Measurements from ENCODE around the gene TEK. TPM values are rescaled to one million over a fixed set of nuclear protein-coding genes. Genes with fewer than 3 reads are reported as not detected.

TEK gene
- total RNA-seq, 1 donor from 2014 or later: not detected

DNA sequence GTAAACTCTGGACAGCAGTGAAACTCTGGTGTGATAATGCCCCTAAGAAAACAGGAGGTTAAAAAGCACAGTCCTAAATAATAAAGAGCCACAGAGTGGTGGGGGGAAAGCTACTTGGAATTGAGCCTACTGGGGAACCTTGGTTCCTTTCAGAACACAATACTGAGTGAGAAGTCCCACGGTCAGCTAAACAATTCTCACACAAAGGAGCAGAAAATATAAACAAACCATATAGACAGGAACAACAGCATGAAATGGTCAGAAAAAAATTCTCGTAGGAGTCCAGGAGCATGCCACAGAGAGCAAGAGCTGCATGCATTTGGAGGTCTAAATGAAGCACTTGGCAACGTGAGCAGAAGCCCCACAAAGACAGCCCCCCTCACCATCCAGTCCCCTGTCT lies 56.0 kb downstream of the TEK start:
- intact Hi-C loops (cut with micrococcal nuclease): no loop called here
- H3K4me3 Mint-ChIP-seq: no peak overlapping the region
- H3K4me1 Mint-ChIP-seq (ENCODE audit: low read depth): no peaks in the 10 kb centered on the region
- H3K9me3 Mint-ChIP-seq: peaks cover 6% of the 10 kb centered on the region
- no peak for DNase-seq (ENCODE audit: low spot score)
- no peaks in the 10 kb centered on the region for H3K36me3 Mint-ChIP-seq (ENCODE audit: low read depth)
- H3K27ac Mint-ChIP-seq: no peak overlapping the region
- H3K27me3 Mint-ChIP-seq (ENCODE audit: insufficient read depth): peaks cover 2% of the 10 kb centered on the region

DNA sequence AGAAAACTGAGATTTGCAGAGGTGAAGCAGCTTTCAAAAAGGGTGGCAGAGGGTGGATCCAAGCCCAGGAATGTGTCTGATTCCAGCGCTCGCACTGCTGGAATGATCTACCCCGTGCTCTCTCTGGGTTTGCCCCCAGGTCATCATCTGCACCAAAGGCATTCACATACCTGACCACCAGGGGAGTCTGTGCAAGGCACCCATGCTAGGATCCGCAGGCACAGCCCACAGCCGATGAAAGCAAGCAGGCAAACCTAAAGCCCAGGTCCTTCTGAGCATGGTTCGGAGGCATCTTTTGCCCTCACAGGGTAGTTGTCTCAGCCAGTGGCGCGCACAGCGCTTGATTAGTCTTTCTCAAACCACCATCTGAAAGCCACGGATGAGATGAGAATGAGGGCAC lies 56.6 kb downstream of the TEK start:
- H3K4me1 Mint-ChIP-seq (ENCODE audit: low read depth): no peaks in the 10 kb centered on the region
- peaks cover 4% of the 10 kb centered on the region for H3K27me3 Mint-ChIP-seq (ENCODE audit: insufficient read depth)
- intact Hi-C loops (cut with micrococcal nuclease): no loop called here
- H3K4me3 Mint-ChIP-seq: no peak overlapping the region
- H3K9me3 Mint-ChIP-seq: peaks cover 6% of the 10 kb centered on the region
- DNase-seq (ENCODE audit: low spot score): no peak
- H3K27ac Mint-ChIP-seq: no peak overlapping the region
- no peaks in the 10 kb centered on the region for H3K36me3 Mint-ChIP-seq (ENCODE audit: low read depth)

DNA sequence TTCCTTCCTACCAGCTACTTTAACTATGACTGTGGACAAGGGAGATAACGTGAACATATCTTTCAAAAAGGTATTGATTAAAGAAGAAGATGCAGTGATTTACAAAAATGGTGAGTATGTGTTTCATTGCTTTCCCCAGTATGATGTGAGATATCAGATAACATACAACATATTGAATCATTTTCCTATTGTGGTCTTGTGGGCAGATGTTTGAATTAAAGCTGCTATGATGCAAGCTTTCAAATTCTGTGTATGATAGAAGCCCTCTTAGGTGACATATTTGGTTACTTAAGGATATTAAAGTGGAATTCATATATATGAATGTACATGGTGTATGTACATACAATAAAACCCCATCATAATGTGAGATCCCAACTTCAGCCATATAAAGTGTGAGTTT lies 59.5 kb downstream of the TEK start:
- H3K4me1 Mint-ChIP-seq (ENCODE audit: low read depth): no peaks in the 10 kb centered on the region
- H3K27me3 Mint-ChIP-seq (ENCODE audit: insufficient read depth): peaks cover 2% of the 10 kb centered on the region
- no peak for DNase-seq (ENCODE audit: low spot score)
- intact Hi-C loops (cut with micrococcal nuclease): no loop called here
- no peak overlapping the region for H3K4me3 Mint-ChIP-seq
- H3K27ac Mint-ChIP-seq: no peak overlapping the region
- no peaks in the 10 kb centered on the region for H3K36me3 Mint-ChIP-seq (ENCODE audit: low read depth)
- peaks cover 6% of the 10 kb centered on the region for H3K9me3 Mint-ChIP-seq

DNA sequence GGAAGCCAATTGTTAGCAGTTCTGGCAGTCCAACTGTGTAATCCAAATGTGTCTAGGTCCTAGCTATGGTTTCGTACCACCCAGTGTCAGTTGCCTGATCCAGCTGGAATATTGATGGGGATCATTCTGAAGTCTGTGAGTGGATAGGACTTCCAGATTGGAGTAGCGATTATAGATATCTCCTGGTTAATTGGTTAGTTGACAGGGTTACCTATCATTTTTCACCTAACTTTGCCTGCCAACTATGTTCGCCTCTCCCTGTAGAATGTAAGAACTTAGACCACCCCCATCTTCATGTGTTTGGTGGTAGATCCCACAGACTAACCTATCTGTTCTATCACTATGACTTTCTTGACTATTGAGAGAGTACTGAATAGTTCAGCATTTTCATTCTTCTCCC lies 59.9 kb downstream of the TEK start:
- Mint-ChIP-seq H3K9me3 (peaks cover 6% of the 10 kb centered on the region), H3K27ac (no peak overlapping the region), H3K4me3 (no peak overlapping the region), H3K4me1 (ENCODE audit: low read depth) (no peaks in the 10 kb centered on the region), H3K27me3 (ENCODE audit: insufficient read depth) (peaks cover 2% of the 10 kb centered on the region), H3K36me3 (ENCODE audit: low read depth) (no peaks in the 10 kb centered on the region)
- intact Hi-C loops (cut with micrococcal nuclease): no loop called here
- DNase-seq (ENCODE audit: low spot score): no peak

DNA sequence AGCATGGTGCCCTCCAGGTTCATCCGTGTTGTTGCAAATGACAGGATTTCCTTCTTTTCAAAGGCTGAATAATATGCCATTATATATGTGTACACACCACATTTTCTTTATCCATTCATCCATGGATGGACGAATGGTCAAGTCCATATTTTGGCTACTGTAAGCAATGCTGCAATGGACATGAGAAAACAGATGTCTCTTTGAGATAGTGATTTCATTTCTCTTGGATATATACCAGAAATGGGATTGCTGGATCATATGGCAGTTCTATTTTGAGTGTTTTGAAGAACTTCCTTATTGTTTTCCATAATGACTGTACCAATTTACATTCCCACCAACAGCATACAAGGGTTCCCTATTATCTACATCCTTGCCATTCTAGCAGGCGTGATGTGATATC lies 67.9 kb downstream of the TEK start:
- Mint-ChIP-seq H3K4me3 (no peak overlapping the region), H3K9me3 (no peaks in the 10 kb centered on the region), H3K4me1 (ENCODE audit: low read depth) (no peaks in the 10 kb centered on the region), H3K36me3 (ENCODE audit: low read depth) (no peaks in the 10 kb centered on the region), H3K27ac (no peak overlapping the region), H3K27me3 (ENCODE audit: insufficient read depth) (peaks cover 2% of the 10 kb centered on the region)
- intact Hi-C loops (cut with micrococcal nuclease): no loop called here
- DNase-seq (ENCODE audit: low spot score): no peak

DNA sequence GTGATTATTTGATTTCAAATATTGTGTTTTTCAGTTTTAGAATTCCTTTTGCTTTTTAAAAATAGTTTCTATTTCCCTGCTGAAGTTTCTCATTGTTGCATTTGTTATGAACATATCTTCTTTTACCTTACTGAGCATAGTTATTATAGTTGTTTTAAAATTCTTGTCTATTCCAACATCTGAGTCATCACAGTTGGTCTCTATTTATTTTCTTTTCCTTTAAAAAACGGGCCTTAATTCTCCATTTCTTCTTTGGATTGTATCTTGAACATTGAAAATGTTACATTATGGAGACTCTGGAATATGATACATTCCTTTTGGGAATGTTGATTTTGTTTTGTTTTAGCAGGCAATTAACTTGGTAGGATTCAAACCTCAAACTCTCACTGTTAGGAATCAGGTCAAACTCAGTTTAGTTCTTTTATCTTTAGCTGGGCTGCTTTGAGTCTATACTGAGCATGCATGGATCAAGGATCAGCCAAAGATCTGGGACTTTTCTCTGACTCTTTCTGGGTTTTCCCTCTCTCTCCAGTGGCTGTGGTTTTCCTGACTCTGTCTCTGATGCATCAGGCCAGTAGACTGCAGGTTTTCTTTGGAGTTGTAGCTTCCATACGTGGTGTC lies 70.3 kb downstream of the TEK start:
- intact Hi-C loops (cut with micrococcal nuclease): no loop called here
- Mint-ChIP-seq H3K36me3 (ENCODE audit: low read depth) (no peaks in the 10 kb centered on the region), H3K4me1 (ENCODE audit: low read depth) (no peaks in the 10 kb centered on the region), H3K27ac (no peak overlapping the region), H3K9me3 (no peaks in the 10 kb centered on the region), H3K4me3 (no peak overlapping the region), H3K27me3 (ENCODE audit: insufficient read depth) (peaks cover 2% of the 10 kb centered on the region)
- no peak for DNase-seq (ENCODE audit: low spot score)

DNA sequence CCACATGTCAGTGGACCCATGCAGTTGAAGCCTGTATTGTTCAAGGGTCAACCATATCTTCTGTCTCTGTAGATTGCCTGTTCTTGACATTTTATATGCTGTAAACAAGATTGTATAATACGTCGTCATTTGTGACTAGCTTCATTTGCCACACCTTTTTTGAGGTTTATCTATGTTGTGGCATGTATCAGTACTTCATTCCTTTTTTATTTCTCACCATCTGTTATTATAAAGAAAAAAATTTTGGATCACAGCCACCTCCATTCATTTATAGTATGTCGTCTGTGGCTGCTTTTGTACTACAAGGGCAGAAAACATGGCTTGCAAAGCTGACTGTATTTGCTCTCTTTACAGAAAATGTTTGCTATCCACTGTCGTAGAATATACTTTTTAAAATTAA lies 72.4 kb downstream of the TEK start:
- intact Hi-C loops (cut with micrococcal nuclease): no loop called here
- Mint-ChIP-seq H3K9me3 (no peaks in the 10 kb centered on the region), H3K36me3 (ENCODE audit: low read depth) (no peaks in the 10 kb centered on the region), H3K4me3 (no peak overlapping the region), H3K27ac (no peak overlapping the region), H3K27me3 (ENCODE audit: insufficient read depth) (peaks cover 2% of the 10 kb centered on the region), H3K4me1 (ENCODE audit: low read depth) (no peaks in the 10 kb centered on the region)
- no peak for DNase-seq (ENCODE audit: low spot score)

DNA sequence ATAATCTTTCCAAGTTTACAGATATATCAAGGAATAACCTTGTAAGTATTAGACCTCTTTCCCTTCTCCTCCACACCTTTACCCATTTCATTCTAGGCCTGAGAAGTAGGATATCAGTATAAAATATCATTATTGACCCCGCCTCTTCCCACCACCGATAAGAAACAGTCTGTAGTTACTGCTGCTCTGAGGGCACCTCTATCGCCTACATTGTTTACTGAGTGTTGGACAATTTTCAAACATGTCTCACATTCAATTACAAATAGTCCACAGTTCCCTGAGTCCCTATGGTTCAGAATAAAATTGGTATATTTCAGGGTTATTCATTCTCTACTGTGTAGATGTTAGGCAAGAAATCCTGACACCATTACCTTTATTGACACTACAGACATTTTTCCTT lies 73.4 kb downstream of the TEK start:
- intact Hi-C loops (cut with micrococcal nuclease): no loop called here
- H3K4me1 Mint-ChIP-seq (ENCODE audit: low read depth): no peaks in the 10 kb centered on the region
- H3K27me3 Mint-ChIP-seq (ENCODE audit: insufficient read depth): peaks cover 2% of the 10 kb centered on the region
- H3K4me3 Mint-ChIP-seq: no peak overlapping the region
- no peaks in the 10 kb centered on the region for H3K9me3 Mint-ChIP-seq
- no peak overlapping the region for H3K27ac Mint-ChIP-seq
- no peak for DNase-seq (ENCODE audit: low spot score)
- no peaks in the 10 kb centered on the region for H3K36me3 Mint-ChIP-seq (ENCODE audit: low read depth)

DNA sequence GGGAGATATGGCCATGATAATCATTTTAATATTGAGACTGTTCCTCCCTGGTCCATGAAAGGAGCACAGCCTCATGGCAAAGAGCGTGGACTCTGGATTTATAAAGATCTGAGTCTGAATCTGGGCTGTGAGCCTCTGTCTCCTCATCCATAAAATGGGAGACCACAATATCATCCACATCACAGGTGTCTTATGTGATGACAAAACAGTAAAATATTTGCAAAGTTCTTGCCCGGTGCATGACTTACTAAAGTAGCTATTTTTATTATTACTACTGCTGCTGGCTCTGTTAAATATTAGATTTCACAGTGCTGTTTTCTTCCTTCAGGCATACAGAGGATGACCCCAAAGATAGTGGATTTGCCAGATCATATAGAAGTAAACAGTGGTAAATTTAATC lies 74.1 kb downstream of the TEK start:
- Mint-ChIP-seq H3K36me3 (ENCODE audit: low read depth) (no peaks in the 10 kb centered on the region), H3K27ac (no peak overlapping the region), H3K4me3 (no peak overlapping the region), H3K9me3 (no peaks in the 10 kb centered on the region), H3K27me3 (ENCODE audit: insufficient read depth) (peaks cover 3% of the 10 kb centered on the region), H3K4me1 (ENCODE audit: low read depth) (no peaks in the 10 kb centered on the region)
- intact Hi-C loops (cut with micrococcal nuclease): no loop called here
- no peak for DNase-seq (ENCODE audit: low spot score)

DNA sequence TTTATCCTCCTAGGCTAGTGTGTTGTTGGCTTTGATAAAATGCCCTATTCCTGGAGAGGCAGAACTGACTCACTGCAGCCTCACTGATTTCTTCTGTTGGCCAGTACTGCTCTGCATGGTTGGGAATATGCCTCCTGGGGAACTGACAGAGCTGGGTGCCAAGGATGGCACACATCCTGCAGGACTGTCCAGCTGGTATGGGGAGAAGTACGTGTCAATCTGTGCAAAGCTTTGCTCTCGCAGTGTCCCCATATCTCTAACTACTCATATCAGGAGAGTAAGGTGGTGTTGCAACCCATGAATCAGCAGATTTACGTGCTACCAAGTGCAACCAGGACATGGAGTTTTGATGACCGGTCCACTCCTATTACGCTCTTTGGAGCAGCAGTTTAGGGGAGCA lies 74.7 kb downstream of the TEK start:
- Mint-ChIP-seq H3K4me1 (ENCODE audit: low read depth) (no peaks in the 10 kb centered on the region), H3K9me3 (no peaks in the 10 kb centered on the region), H3K27ac (no peak overlapping the region), H3K4me3 (no peak overlapping the region), H3K36me3 (ENCODE audit: low read depth) (no peaks in the 10 kb centered on the region), H3K27me3 (ENCODE audit: insufficient read depth) (peaks cover 3% of the 10 kb centered on the region)
- intact Hi-C loops (cut with micrococcal nuclease): no loop called here
- no peak for DNase-seq (ENCODE audit: low spot score)

DNA sequence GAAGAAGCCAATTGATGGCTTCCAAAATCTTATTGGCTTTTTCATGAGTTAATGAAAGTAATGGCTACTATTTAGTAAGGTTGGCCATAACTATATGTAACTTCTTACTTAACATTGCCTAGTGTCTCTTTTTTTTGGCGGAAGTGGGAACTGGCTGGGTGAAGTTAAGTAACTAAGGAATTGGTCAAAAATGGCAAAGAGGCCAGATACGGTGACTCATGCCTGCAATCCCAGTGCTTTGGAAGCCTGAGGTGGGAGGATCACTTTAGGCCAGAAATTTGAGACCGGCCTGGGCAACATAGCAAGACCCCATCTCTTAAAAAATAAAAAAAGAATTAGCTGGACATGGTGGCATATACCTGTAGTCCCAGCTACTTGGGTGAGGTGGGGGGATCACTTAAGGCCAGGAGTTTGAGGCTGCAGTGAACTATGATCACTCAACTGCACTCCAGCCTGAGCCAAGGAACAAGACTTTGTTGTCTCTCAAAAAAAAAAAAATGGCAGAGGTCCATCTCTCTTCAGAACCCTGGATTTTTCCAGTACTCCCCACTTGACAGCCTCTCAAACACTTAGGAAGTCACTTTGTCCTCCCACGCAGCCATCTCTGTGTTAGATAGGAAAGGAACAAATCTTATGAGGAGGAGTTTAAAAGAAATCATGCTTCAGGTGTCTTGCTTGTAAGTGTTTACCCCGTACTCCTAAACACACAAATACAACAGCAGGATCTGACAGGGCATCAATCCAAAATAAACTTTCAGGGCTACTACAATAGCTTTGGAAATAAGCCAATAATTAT lies 75.7 kb downstream of the TEK start:
- Mint-ChIP-seq H3K27ac (no peak overlapping the region), H3K4me1 (ENCODE audit: low read depth) (no peaks in the 10 kb centered on the region), H3K36me3 (ENCODE audit: low read depth) (no peaks in the 10 kb centered on the region), H3K9me3 (no peaks in the 10 kb centered on the region), H3K4me3 (no peak overlapping the region), H3K27me3 (ENCODE audit: insufficient read depth) (peaks cover 3% of the 10 kb centered on the region)
- DNase-seq (ENCODE audit: low spot score): no peak
- intact Hi-C loops (cut with micrococcal nuclease): no loop called here

DNA sequence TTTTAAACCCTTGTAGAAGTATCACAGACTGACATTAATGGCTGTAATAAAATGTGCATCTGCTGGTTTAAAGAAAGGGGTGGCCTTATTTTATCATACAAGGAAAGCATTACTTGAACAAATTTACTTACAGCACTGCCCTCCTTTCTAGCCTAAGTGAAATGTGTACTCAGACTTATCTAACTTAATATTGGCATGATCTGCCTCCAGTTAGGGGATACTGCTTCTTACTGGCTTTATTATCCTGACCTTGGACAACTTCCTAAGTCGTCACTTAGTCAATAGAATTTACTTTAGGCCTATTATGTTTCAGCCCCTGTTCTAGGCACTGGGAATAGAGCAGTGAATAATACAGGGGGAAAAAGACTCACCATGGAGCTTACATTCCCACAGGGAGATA lies 79.4 kb downstream of the TEK start:
- intact Hi-C loops (cut with micrococcal nuclease): no loop called here

DNA sequence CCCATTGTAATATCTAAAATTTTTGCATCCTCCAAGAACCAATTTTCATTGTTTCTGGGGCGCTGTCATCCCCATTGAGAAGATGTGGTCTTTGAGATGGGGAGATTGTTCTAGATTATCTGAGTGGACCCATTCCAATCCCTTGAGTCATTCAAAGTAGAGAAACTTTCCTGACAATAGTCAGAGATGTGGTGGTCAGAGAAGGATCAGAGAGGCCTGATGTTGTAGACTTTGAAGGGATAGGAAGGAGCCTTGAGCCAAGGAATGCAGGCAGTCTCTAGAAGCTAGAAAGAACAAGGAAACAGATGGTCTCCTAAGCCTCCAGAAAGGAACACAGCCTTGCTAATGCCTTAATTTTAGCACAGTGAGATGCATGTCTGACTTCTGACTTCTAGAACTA lies 80.4 kb downstream of the TEK start:
- H3K27me3 Mint-ChIP-seq (ENCODE audit: insufficient read depth): peaks cover 2% of the 10 kb centered on the region
- H3K4me3 Mint-ChIP-seq: no peak overlapping the region
- H3K27ac Mint-ChIP-seq: no peak overlapping the region
- H3K4me1 Mint-ChIP-seq (ENCODE audit: low read depth): peaks cover 4% of the 10 kb centered on the region
- no peak for DNase-seq (ENCODE audit: low spot score)
- intact Hi-C loops (cut with micrococcal nuclease): no loop called here
- no peaks in the 10 kb centered on the region for H3K36me3 Mint-ChIP-seq (ENCODE audit: low read depth)
- H3K9me3 Mint-ChIP-seq: no peaks in the 10 kb centered on the region

More for the DNA sequence above, 79.4 kb downstream of the TEK start:
- Mint-ChIP-seq H3K9me3 (no peaks in the 10 kb centered on the region), H3K36me3 (ENCODE audit: low read depth) (no peaks in the 10 kb centered on the region), H3K4me1 (ENCODE audit: low read depth) (no peaks in the 10 kb centered on the region), H3K27ac (no peak overlapping the region), H3K4me3 (no peak overlapping the region), H3K27me3 (ENCODE audit: insufficient read depth) (peaks cover 2% of the 10 kb centered on the region)
- DNase-seq (ENCODE audit: low spot score): no peak
